ENCODE measurements around the gene SLC8B1.

DNA sequence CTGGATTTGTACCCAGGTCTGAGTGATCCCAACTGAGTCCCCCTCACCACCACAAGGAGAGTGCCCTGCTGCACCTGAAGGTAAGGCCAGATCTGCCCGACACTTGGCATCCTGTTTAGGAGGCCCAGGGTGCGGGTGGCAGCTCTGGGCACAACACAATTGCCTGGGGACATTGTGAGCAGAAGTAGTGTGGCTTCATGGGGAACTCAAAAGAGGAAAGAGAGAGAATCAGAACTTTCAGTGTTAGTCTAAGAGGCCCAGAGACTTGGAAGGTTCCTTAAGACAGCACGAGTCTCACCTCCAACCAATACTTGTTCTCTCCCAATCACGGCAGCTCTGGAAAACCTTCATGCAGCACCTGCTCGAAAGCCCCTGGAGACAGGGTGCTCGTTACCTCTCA, 6.6 kb upstream of the SLC8B1 start:
- TF ChIP-seq, protein P1, sequence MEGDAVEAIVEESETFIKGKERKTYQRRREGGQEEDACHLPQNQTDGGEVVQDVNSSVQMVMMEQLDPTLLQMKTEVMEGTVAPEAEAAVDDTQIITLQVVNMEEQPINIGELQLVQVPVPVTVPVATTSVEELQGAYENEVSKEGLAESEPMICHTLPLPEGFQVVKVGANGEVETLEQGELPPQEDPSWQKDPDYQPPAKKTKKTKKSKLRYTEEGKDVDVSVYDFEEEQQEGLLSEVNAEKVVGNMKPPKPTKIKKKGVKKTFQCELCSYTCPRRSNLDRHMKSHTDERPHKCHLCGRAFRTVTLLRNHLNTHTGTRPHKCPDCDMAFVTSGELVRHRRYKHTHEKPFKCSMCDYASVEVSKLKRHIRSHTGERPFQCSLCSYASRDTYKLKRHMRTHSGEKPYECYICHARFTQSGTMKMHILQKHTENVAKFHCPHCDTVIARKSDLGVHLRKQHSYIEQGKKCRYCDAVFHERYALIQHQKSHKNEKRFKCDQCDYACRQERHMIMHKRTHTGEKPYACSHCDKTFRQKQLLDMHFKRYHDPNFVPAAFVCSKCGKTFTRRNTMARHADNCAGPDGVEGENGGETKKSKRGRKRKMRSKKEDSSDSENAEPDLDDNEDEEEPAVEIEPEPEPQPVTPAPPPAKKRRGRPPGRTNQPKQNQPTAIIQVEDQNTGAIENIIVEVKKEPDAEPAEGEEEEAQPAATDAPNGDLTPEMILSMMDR (IDR thresholded peaks at IDR 0.05) = no peak
- TF ChIP-seq EZH2 (IDR thresholded peaks at IDR 0.05) (no peak), EZH2phosphoT487 (IDR thresholded peaks at IDR 0.05) (no peak)
